ENCODE data around the gene ALK. TPM values are rescaled to one million over a fixed set of nuclear protein-coding genes. Genes with fewer than 3 reads are reported as not detected.

ALK gene
- total RNA-seq, 1 donor from 2014 or later, result 0.52 TPM

GRCh38 chr2:29741132-29741531 is 180.3 kb downstream of the ALK start:
- H3K4me3 ChIP-seq (ENCODE audit: low read length in 3 of 3), result no peak overlapping the region
- H3K4me1 ChIP-seq (ENCODE audit: control insufficient read depth in 3 of 3, insufficient read depth in 3 of 3, low read length in 3 of 3), result no peaks in the 10 kb centered on the region
- no peaks in the 10 kb centered on the region for H3K36me3 ChIP-seq (ENCODE audit: control insufficient read depth in 3 of 3, insufficient read depth in 3 of 3, low read length in 3 of 3)
- H3K27me3 ChIP-seq (ENCODE audit: control insufficient read depth in 3 of 3, insufficient read depth in 3 of 3, low read length in 3 of 3), result no peaks in the 10 kb centered on the region
- no peak overlapping the region for H3K9ac ChIP-seq (ENCODE audit: low read depth in 1 of 3, low read length in 3 of 3)
- no peaks in the 10 kb centered on the region for H3K9me3 ChIP-seq (ENCODE audit: control insufficient read depth in 3 of 3, low read length in 3 of 3)
- no peak overlapping the region for H3K27ac ChIP-seq (ENCODE audit: low read depth, low read length)

- Histone ChIP-seq H3K9ac (ENCODE audit: low read depth in 1 of 3, low read length in 3 of 3) (no peak overlapping the region), H3K27me3 (ENCODE audit: control insufficient read depth in 3 of 3, insufficient read depth in 3 of 3, low read length in 3 of 3) (peaks cover 0 to 2% (median 0%) of the 10 kb centered on the region in 3 donors), H3K4me3 (ENCODE audit: low read length in 3 of 3) (no peak overlapping the region), H3K27ac (ENCODE audit: low read depth, low read length) (no peak overlapping the region), H3K9me3 (ENCODE audit: control insufficient read depth in 3 of 3, low read length in 3 of 3) (no peaks in the 10 kb centered on the region), H3K36me3 (ENCODE audit: control insufficient read depth in 3 of 3, insufficient read depth in 3 of 3, low read length in 3 of 3) (no peaks in the 10 kb centered on the region), H3K4me1 (ENCODE audit: control insufficient read depth in 3 of 3, insufficient read depth in 3 of 3, low read length in 3 of 3) (no peaks in the 10 kb centered on the region)
Measured at GRCh38 chr2:29733965-29734364, 187.4 kb downstream of the ALK start.

GRCh38 chr2:29733213-29733612 is 188.2 kb downstream of the ALK start:
- Histone ChIP-seq H3K9ac (ENCODE audit: low read depth in 1 of 3, low read length in 3 of 3) (no peak overlapping the region), H3K36me3 (ENCODE audit: control insufficient read depth in 3 of 3, insufficient read depth in 3 of 3, low read length in 3 of 3) (no peaks in the 10 kb centered on the region), H3K9me3 (ENCODE audit: control insufficient read depth in 3 of 3, low read length in 3 of 3) (no peaks in the 10 kb centered on the region), H3K4me3 (ENCODE audit: low read length in 3 of 3) (no peak overlapping the region), H3K4me1 (ENCODE audit: control insufficient read depth in 3 of 3, insufficient read depth in 3 of 3, low read length in 3 of 3) (no peaks in the 10 kb centered on the region), H3K27me3 (ENCODE audit: control insufficient read depth in 3 of 3, insufficient read depth in 3 of 3, low read length in 3 of 3) (peaks cover 0 to 2% (median 0%) of the 10 kb centered on the region in 3 donors), H3K27ac (ENCODE audit: low read depth, low read length) (no peak overlapping the region)

- H3K27ac ChIP-seq (ENCODE audit: low read depth, low read length), result no peak overlapping the region
- no peaks in the 10 kb centered on the region for H3K9me3 ChIP-seq (ENCODE audit: control insufficient read depth in 3 of 3, low read length in 3 of 3)
- H3K4me1 ChIP-seq (ENCODE audit: control insufficient read depth in 3 of 3, insufficient read depth in 3 of 3, low read length in 3 of 3), result no peaks in the 10 kb centered on the region
- H3K4me3 ChIP-seq (ENCODE audit: low read length in 3 of 3), result no peak overlapping the region
- H3K9ac ChIP-seq (ENCODE audit: low read depth in 1 of 3, low read length in 3 of 3), result no peak overlapping the region
- peaks cover 0 to 2% (median 0%) of the 10 kb centered on the region in 3 donors for H3K27me3 ChIP-seq (ENCODE audit: control insufficient read depth in 3 of 3, insufficient read depth in 3 of 3, low read length in 3 of 3)
- no peaks in the 10 kb centered on the region for H3K36me3 ChIP-seq (ENCODE audit: control insufficient read depth in 3 of 3, insufficient read depth in 3 of 3, low read length in 3 of 3)
Measured at GRCh38 chr2:29731948-29732347, 189.4 kb downstream of the ALK start.

GRCh38 chr2:29729932-29730331 is 191.5 kb downstream of the ALK start:
- Histone ChIP-seq H3K4me3 (ENCODE audit: low read length in 3 of 3) (no peak overlapping the region), H3K4me1 (ENCODE audit: control insufficient read depth in 3 of 3, insufficient read depth in 3 of 3, low read length in 3 of 3) (no peaks in the 10 kb centered on the region), H3K36me3 (ENCODE audit: control insufficient read depth in 3 of 3, insufficient read depth in 3 of 3, low read length in 3 of 3) (no peaks in the 10 kb centered on the region), H3K9me3 (ENCODE audit: control insufficient read depth in 3 of 3, low read length in 3 of 3) (no peaks in the 10 kb centered on the region), H3K9ac (ENCODE audit: low read depth in 1 of 3, low read length in 3 of 3) (no peak overlapping the region), H3K27ac (ENCODE audit: low read depth, low read length) (no peak overlapping the region), H3K27me3 (ENCODE audit: control insufficient read depth in 3 of 3, insufficient read depth in 3 of 3, low read length in 3 of 3) (peaks cover 0 to 2% (median 0%) of the 10 kb centered on the region in 3 donors)

GRCh38 chr2:29729401-29729800 is 192.0 kb downstream of the ALK start:
- Histone ChIP-seq H3K4me3 (ENCODE audit: low read length in 3 of 3) (no peak overlapping the region), H3K4me1 (ENCODE audit: control insufficient read depth in 3 of 3, insufficient read depth in 3 of 3, low read length in 3 of 3) (no peaks in the 10 kb centered on the region), H3K9me3 (ENCODE audit: control insufficient read depth in 3 of 3, low read length in 3 of 3) (no peaks in the 10 kb centered on the region), H3K9ac (ENCODE audit: low read depth in 1 of 3, low read length in 3 of 3) (no peak overlapping the region), H3K27me3 (ENCODE audit: control insufficient read depth in 3 of 3, insufficient read depth in 3 of 3, low read length in 3 of 3) (peaks cover 0 to 2% (median 0%) of the 10 kb centered on the region in 3 donors), H3K36me3 (ENCODE audit: control insufficient read depth in 3 of 3, insufficient read depth in 3 of 3, low read length in 3 of 3) (no peaks in the 10 kb centered on the region), H3K27ac (ENCODE audit: low read depth, low read length) (no peak overlapping the region)

- no peak overlapping the region for H3K27ac ChIP-seq (ENCODE audit: low read depth, low read length)
- no peaks in the 10 kb centered on the region for H3K36me3 ChIP-seq (ENCODE audit: control insufficient read depth in 3 of 3, insufficient read depth in 3 of 3, low read length in 3 of 3)
- no peaks in the 10 kb centered on the region for H3K27me3 ChIP-seq (ENCODE audit: control insufficient read depth in 3 of 3, insufficient read depth in 3 of 3, low read length in 3 of 3)
- no peak overlapping the region for H3K4me3 ChIP-seq (ENCODE audit: low read length in 3 of 3)
- H3K9me3 ChIP-seq (ENCODE audit: control insufficient read depth in 3 of 3, low read length in 3 of 3), result no peaks in the 10 kb centered on the region
- H3K9ac ChIP-seq (ENCODE audit: low read depth in 1 of 3, low read length in 3 of 3), result no peak overlapping the region
- H3K4me1 ChIP-seq (ENCODE audit: control insufficient read depth in 3 of 3, insufficient read depth in 3 of 3, low read length in 3 of 3), result no peaks in the 10 kb centered on the region
Measured at GRCh38 chr2:29726976-29727375, 194.4 kb downstream of the ALK start.

DNA sequence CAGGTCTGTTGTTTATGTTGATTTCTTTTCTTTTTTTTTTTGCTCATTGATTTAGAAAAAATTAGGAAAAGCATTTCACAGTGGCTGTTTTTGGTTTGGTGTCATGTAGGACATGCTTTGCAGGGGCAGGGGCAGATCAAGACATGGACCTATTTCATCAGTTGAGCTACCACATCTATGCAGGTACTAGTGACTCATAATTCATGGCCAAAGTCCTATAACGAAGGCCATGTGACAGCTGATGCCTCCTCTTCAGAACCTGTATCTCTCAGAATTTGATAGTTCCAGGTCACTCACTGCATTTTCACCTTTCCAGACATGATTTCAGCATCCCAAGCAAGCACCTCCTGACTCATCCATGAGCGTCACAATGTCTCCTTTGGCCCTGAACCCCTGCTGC is 195.8 kb downstream of the ALK start:
- Histone ChIP-seq H3K4me3 (ENCODE audit: low read length in 3 of 3) (no peak overlapping the region), H3K9me3 (ENCODE audit: control insufficient read depth in 3 of 3, low read length in 3 of 3) (no peaks in the 10 kb centered on the region), H3K9ac (ENCODE audit: low read depth in 1 of 3, low read length in 3 of 3) (no peak overlapping the region), H3K36me3 (ENCODE audit: control insufficient read depth in 3 of 3, insufficient read depth in 3 of 3, low read length in 3 of 3) (no peaks in the 10 kb centered on the region), H3K4me1 (ENCODE audit: control insufficient read depth in 3 of 3, insufficient read depth in 3 of 3, low read length in 3 of 3) (no peaks in the 10 kb centered on the region), H3K27me3 (ENCODE audit: control insufficient read depth in 3 of 3, insufficient read depth in 3 of 3, low read length in 3 of 3) (no peaks in the 10 kb centered on the region), H3K27ac (ENCODE audit: low read depth, low read length) (no peak overlapping the region)

GRCh38 chr2:29724282-29724681 is 197.1 kb downstream of the ALK start:
- Histone ChIP-seq H3K4me3 (ENCODE audit: low read length in 3 of 3) (no peak overlapping the region), H3K27me3 (ENCODE audit: control insufficient read depth in 3 of 3, insufficient read depth in 3 of 3, low read length in 3 of 3) (no peaks in the 10 kb centered on the region), H3K27ac (ENCODE audit: low read depth, low read length) (no peak overlapping the region), H3K9ac (ENCODE audit: low read depth in 1 of 3, low read length in 3 of 3) (no peak overlapping the region), H3K36me3 (ENCODE audit: control insufficient read depth in 3 of 3, insufficient read depth in 3 of 3, low read length in 3 of 3) (no peaks in the 10 kb centered on the region), H3K4me1 (ENCODE audit: control insufficient read depth in 3 of 3, insufficient read depth in 3 of 3, low read length in 3 of 3) (no peaks in the 10 kb centered on the region), H3K9me3 (ENCODE audit: control insufficient read depth in 3 of 3, low read length in 3 of 3) (no peaks in the 10 kb centered on the region)

DNA sequence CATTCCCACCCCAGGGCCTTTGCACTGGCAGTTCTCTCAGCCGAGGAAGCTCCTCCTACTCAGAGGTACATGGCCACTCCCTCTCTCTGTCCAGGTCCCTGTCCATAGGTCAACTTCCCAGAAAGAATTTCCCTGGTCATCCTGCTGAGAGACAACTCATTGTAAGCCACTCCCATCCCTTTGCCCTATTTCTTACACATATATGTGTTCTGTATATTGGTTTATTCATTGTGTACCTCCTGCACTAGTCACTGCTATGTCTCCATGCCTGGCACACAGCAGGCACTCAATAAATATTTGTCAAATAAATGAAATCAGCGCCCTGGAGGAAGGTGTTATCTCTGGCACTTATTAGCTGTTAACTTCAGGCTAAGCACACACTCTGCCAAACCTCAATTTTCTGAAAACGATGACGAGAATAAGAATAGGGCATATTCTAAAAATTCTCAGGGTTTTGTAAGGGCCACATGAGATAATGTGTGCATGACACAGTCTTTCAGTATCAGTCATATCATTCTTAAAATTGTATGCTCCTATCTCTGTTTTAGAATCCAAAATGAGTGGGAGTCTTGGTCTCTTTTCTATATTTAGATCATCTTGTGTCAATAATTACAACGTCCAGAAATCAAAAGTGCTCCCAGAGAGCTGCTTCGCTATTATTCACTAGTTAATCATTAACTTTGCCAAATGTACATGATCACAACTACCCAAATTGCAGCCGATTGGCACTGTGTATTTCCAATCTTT is 198.0 kb downstream of the ALK start:
- H3K36me3 ChIP-seq (ENCODE audit: control insufficient read depth in 3 of 3, insufficient read depth in 3 of 3, low read length in 3 of 3), result no peaks in the 10 kb centered on the region
- no peaks in the 10 kb centered on the region for H3K27me3 ChIP-seq (ENCODE audit: control insufficient read depth in 3 of 3, insufficient read depth in 3 of 3, low read length in 3 of 3)
- H3K4me1 ChIP-seq (ENCODE audit: control insufficient read depth in 3 of 3, insufficient read depth in 3 of 3, low read length in 3 of 3), result no peaks in the 10 kb centered on the region
- no peak overlapping the region for H3K4me3 ChIP-seq (ENCODE audit: low read length in 3 of 3)
- no peak overlapping the region for H3K9ac ChIP-seq (ENCODE audit: low read depth in 1 of 3, low read length in 3 of 3)
- H3K9me3 ChIP-seq (ENCODE audit: control insufficient read depth in 3 of 3, low read length in 3 of 3), result no peaks in the 10 kb centered on the region
- H3K27ac ChIP-seq (ENCODE audit: low read depth, low read length), result no peak overlapping the region

All from skeletal muscle tissue (tissue), 4 donors.